Right cardiac atrium (tissue), 5 donors: ENCODE results near the gene SENP7. TPM values are rescaled to one million over a fixed set of nuclear protein-coding genes. Genes with fewer than 3 reads are reported as not detected.

ENCODE experiments used
- ATAC-seq, 2 donors: fragments of 200-7000 bp; cut with Tn5 transposase; one replicate each; pipeline versions ENCODE4 v1.8.0 to v1.9.1; 2020; ENCODE audit warnings: moderate library complexity in 2 of 2, mild to moderate bottlenecking in 1 of 2
- DNase-seq, 3 donors: peaks; one replicate each; pipeline ENCODE4 v3.0.0-alpha.2; 2020
- H3K27ac ChIP-seq: one replicate; pipeline ENCODE4 v1.5.1; 2013; ENCODE audit warnings: mild to moderate bottlenecking, low read length, control low read depth, moderate library complexity
- H3K27me3 ChIP-seq: one replicate; pipeline ENCODE4 v1.6.1; 2013; ENCODE audit not compliant: control insufficient read depth, insufficient read depth
- H3K4me1 ChIP-seq: one replicate; pipeline ENCODE4 v1.6.1; 2013; ENCODE audit warnings: low read length; ENCODE audit not compliant: control insufficient read depth, insufficient read depth
- H3K4me3 ChIP-seq: one replicate; pipeline ENCODE4 v1.5.1; 2013; ENCODE audit warnings: low read length, control low read depth
- H3K9me3 ChIP-seq: one replicate; pipeline ENCODE4 v1.6.1; 2013; ENCODE audit warnings: low read length; ENCODE audit not compliant: control insufficient read depth
- WGBS: extraction: QIAGEN DNeasy Blood & Tissue Kit; methylation state at CpG from one replicate; pipeline ENCODE4 v1.1.7; 2013; 5-methylcytosine and 5-hydroxymethylcytosine counted together
- intact Hi-C, 4 donors: fragments of 100-400 bp; cut with DNase I; formaldehyde crosslinking; loops; one replicate each; pipeline versions ENCODE4 v1.11.0 to v1.14.0; 2022 to 2023
- polyA plus RNA-seq: library from polyadenylated mRNA; stranded (reverse); fragments of 200-250 nt; gene quantifications from one replicate; pipeline ENCODE4 v1.2.3, GENCODE V29; 2013
- total RNA-seq, 4 donors: library from RNA; stranded (reverse); fragmentation: NEBNext Ultra II Directional; extraction: Animal tissue kit (Norgen Biotek cat#: 25700); gene quantifications; one replicate each; pipeline ENCODE4 v1.2.1, GENCODE V29; 2021
- donor health status: healthy with polysubstance abuse.
- donor health status: DM: no; HTN: yes; CAD: no.
- donor health status: DM: no; HTN: no; CAD: no.
- donor health status: DM: no; HTN: yes; CAD: no; lungs with severe emphysema.
- donor health status: DM: yes; HTN: yes; CAD: no.

Gene SENP7
- total and polyA plus RNA-seq, 5 donors = 6.0 to 12.1 (median 11.2) TPM

- Histone ChIP-seq H3K4me1 (no peaks in the 10 kb centered on the region), H3K4me3 (no peak overlapping the region), H3K27me3 (no peaks in the 10 kb centered on the region), H3K27ac (no peak overlapping the region), H3K9me3 (no peaks in the 10 kb centered on the region)
- WGBS = 84% methylated on average over 2 of the region's 2 CpGs
- ATAC-seq (no peak), DNase-seq (no peak)
- intact Hi-C loops = no loop called here
These were observed 224.7 kb downstream of the SENP7 start for GRCh38 chr3:101288294-101288693.

GRCh38 chr3:101284757-101285156 is 228.3 kb downstream of the SENP7 start:
- H3K4me1 ChIP-seq = no peaks in the 10 kb centered on the region
- H3K9me3 ChIP-seq = no peaks in the 10 kb centered on the region
- ATAC-seq (no peak), DNase-seq (no peak)
- WGBS = 80% methylated on average over 1 of the region's 1 CpG
- H3K27ac ChIP-seq = no peak overlapping the region
- H3K4me3 ChIP-seq = no peak overlapping the region
- H3K27me3 ChIP-seq = no peaks in the 10 kb centered on the region
- intact Hi-C loops = no loop called here

GRCh38 chr3:101281521-101282030 is 231.4 kb downstream of the SENP7 start:
- no peak for DNase-seq
- no peaks in the 10 kb centered on the region for H3K27me3 ChIP-seq
- WGBS = 45% methylated on average over 3 of the region's 3 CpGs
- no peaks in the 10 kb centered on the region for H3K9me3 ChIP-seq
- intact Hi-C loops = no loop called here
- no peak for ATAC-seq
- H3K4me3 ChIP-seq = no peak overlapping the region
- H3K27ac ChIP-seq = no peak overlapping the region
- no peaks in the 10 kb centered on the region for H3K4me1 ChIP-seq

- intact Hi-C loops = no loop called here
- Histone ChIP-seq H3K27ac (no peak overlapping the region), H3K9me3 (no peaks in the 10 kb centered on the region), H3K4me3 (no peak overlapping the region), H3K27me3 (no peaks in the 10 kb centered on the region), H3K4me1 (no peaks in the 10 kb centered on the region)
- DNase-seq (no peak), ATAC-seq (no peak)
- WGBS = 94% methylated on average over 1 of the region's 1 CpG
These were observed 233.1 kb downstream of the SENP7 start for GRCh38 chr3:101279765-101280385.

GRCh38 chr3:101279162-101279561 is 233.8 kb downstream of the SENP7 start:
- Histone ChIP-seq H3K9me3 (no peaks in the 10 kb centered on the region), H3K4me3 (no peak overlapping the region), H3K4me1 (no peaks in the 10 kb centered on the region), H3K27ac (no peak overlapping the region), H3K27me3 (no peaks in the 10 kb centered on the region)
- DNase-seq = no peak
- intact Hi-C loops = no loop called here
- no peak for ATAC-seq

- DNase-seq (no peak), ATAC-seq (no peak)
- Histone ChIP-seq H3K27me3 (no peaks in the 10 kb centered on the region), H3K27ac (no peak overlapping the region), H3K9me3 (no peaks in the 10 kb centered on the region), H3K4me1 (no peaks in the 10 kb centered on the region), H3K4me3 (no peak overlapping the region)
- intact Hi-C loops = no loop called here
These were observed 234.3 kb downstream of the SENP7 start for GRCh38 chr3:101278727-101279126.

Other genes starting within 250 kb of the SENP7 start
- gene IMPG2, start 192.6 kb downstream of the SENP7 start, total RNA-seq = under 1 TPM; 0.35 to 0.49 (median 0.39) TPM
- 0.05 TPM for gene IMPG2, start 192.6 kb downstream of the SENP7 start, polyA plus RNA-seq
- 10 to 100 TPM; 18.8 to 22.6 (median 19.8) TPM for gene TRMT10C, start 48.7 kb upstream of the SENP7 start, total RNA-seq
- gene TRMT10C, start 48.7 kb upstream of the SENP7 start, polyA plus RNA-seq = 26.0 TPM
- gene PCNP, start 61.0 kb upstream of the SENP7 start, total RNA-seq = 100 to 1,000 TPM; 126 to 152 (median 148) TPM
- 81.4 TPM for gene PCNP, start 61.0 kb upstream of the SENP7 start, polyA plus RNA-seq
- gene ZBTB11, start 163.9 kb upstream of the SENP7 start, total RNA-seq = 10 to 100 TPM; 10.9 to 11.7 (median 11.4) TPM
- 4.4 TPM for gene ZBTB11, start 163.9 kb upstream of the SENP7 start, polyA plus RNA-seq
- gene RPL24, start 173.5 kb upstream of the SENP7 start, total RNA-seq = 100 to 1,000 TPM; 818 to 939 (median 885) TPM
- 2,039 TPM for gene RPL24, start 173.5 kb upstream of the SENP7 start, polyA plus RNA-seq
- 1 to 10 TPM; 6.6 to 7.8 (median 7.4) TPM for gene CEP97, start 211.4 kb upstream of the SENP7 start, total RNA-seq
- gene CEP97, start 211.4 kb upstream of the SENP7 start, polyA plus RNA-seq = 2.2 TPM